Esophagus squamous epithelium (tissue), 5 donors: ENCODE data around the gene ZNF592. TPM values are rescaled to one million over a fixed set of nuclear protein-coding genes. Genes with fewer than 3 reads are reported as not detected.

Experiments
- DNase-seq: peaks from one replicate; lab custom pipeline; 2025; lab: John Stamatoyannopoulos, UW
- H3K27ac ChIP-seq, 4 donors: fragments of 200-600 bp; sonication (generic); one replicate each; pipeline ENCODE4 v1.5.1; 2016 to 2019; ENCODE audit warnings: mild to moderate bottlenecking in 1 of 4
- H3K27me3 ChIP-seq, 4 donors: fragments of 200-600 bp; sonication (generic); 1 replicate in 3 of 4; 2 replicates in 1 of 4; pipeline versions ENCODE4 v1.5.1 to v1.6.0; 2017 to 2021; ENCODE audit warnings: antibody characterized with exemption in 1 of 4
- H3K36me3 ChIP-seq, 3 donors: fragments of 200-600 bp; sonication (generic); one replicate each; pipeline ENCODE4 v1.5.1; 2016 to 2019
- H3K4me1 ChIP-seq, 3 donors: fragments of 200-600 bp; sonication (generic); one replicate each; pipeline ENCODE4 v1.5.1; 2017 to 2019
- H3K4me3 ChIP-seq, 4 donors: fragments of 200-600 bp; sonication (generic); 1 replicate in 3 of 4; 2 replicates in 1 of 4; pipeline ENCODE4 v1.5.1; 2016 to 2019; ENCODE audit warnings: mild to moderate bottlenecking in 2 of 4, moderate library complexity in 1 of 4
- H3K9me3 ChIP-seq, 3 donors: fragments of 200-600 bp; sonication (generic); one replicate each; pipeline ENCODE4 v1.5.1; 2016 to 2019
- CTCF ChIP-seq, 6 experiments: fragments of 450-650 bp in 4 of 6; fragments of 200-600 bp in 2 of 6; sonication (generic) in 2 of 6; IDR thresholded peaks; one replicate each; pipeline ENCODE4 v1.5.1; 2016 to 2019; ENCODE audit warnings: antibody characterized with exemption in 6 of 6, mild to moderate bottlenecking in 4 of 6, moderate library complexity in 4 of 6
- POLR2A ChIP-seq, 4 donors: fragments of 450-650 bp; IDR thresholded peaks; one replicate each; pipeline ENCODE4 v1.6.1; 2017; ENCODE audit warnings: antibody characterized with exemption in 4 of 4, mild to moderate bottlenecking in 4 of 4, moderate library complexity in 3 of 4
- WGBS, 2 donors: methylation state at CpG; one replicate each; pipeline ENCODE4 v1.1.5; 2018; 5-methylcytosine and 5-hydroxymethylcytosine counted together
- intact Hi-C: fragments of 100-400 bp; cut with DNase I; formaldehyde crosslinking; loops from one replicate; pipeline ENCODE4 v1.15.0; 2022
- total RNA-seq, 4 donors: library from RNA; depleted of rRNA; stranded (reverse); fragments of >200 nt; gene quantifications; one replicate each; pipeline ENCODE4 v1.1.0, GENCODE V29; 2016
- donor health status: DM: yes; HTN: yes; CAD: no.

The ZNF592 gene
- total RNA-seq, 4 donors from 2014 or later, result 8.0 to 12.2 (median 10.3) TPM

GRCh38 chr15:84823282-84823878, 75.0 kb downstream of the ZNF592 start:
- Histone ChIP-seq H3K36me3 (no peaks in the 10 kb centered on the region), H3K27ac (peak overlapping the region in 2 of 4 donors; percentile 32 to 49), H3K9me3 (no peaks in the 10 kb centered on the region), H3K4me3 (no peak overlapping the region), H3K27me3 (no peaks in the 10 kb centered on the region), H3K4me1 (peaks cover 0 to 72% (median 11%) of the 10 kb centered on the region in 3 donors)
- DNase-seq, result no peak
- intact Hi-C loops, result no loop called here
- TF ChIP-seq CTCF (IDR thresholded peaks at IDR 0.05) (no peak), POLR2A (IDR thresholded peaks at IDR 0.05) (no peak)
- WGBS, 2 donors, result 89 to 92% methylated on average over 2 to 3 of the region's 3 CpGs

DNA sequence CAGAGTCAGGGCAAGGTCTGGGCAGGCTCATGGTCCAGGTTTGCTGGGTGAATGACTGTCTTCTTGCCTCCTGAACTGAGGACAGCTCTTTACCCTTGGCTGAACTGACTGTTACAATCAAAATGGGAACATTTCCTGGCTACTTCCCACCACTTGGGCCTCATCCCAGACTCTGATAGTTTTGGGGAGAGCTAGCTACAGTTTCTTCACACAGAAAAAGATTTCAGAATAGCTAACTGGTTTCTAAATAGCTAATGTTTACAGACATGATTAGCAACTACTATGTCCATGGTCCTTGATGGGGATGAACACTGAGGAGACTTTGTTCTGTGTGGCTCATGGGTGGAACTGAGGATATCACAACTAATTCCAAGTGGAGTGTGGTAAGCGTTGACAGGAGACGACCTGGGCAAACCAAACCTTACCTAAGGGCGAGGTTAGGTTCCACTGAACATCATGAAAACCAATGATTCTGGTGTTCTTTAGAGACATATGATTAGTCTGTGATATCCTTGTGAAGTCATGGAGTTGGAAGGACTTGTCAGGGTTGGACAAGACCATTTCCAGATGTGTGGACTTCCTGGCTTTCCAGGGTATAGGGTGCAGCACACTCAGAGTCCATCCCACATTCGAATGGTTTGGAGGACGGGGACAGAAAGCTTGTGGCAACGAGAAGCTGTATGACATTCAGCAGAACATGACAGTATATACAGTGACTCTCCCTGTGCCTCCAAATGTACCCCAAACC, 76.0 kb downstream of the ZNF592 start:
- Histone ChIP-seq H3K4me3 (no peak overlapping the region), H3K36me3 (no peaks in the 10 kb centered on the region), H3K27ac (peak overlapping the region in 2 of 4 donors; percentile 49 to 75), H3K27me3 (no peaks in the 10 kb centered on the region), H3K4me1 (peaks cover 0 to 67% (median 10%) of the 10 kb centered on the region in 3 donors), H3K9me3 (no peaks in the 10 kb centered on the region)
- TF ChIP-seq POLR2A (IDR thresholded peaks at IDR 0.05) (no peak), CTCF (IDR thresholded peaks at IDR 0.05) (no peak)
- WGBS, 2 donors, result 76 to 82% methylated on average over 6 of the region's 6 CpGs
- DNase-seq, result no peak
- intact Hi-C loops, result no loop called here

- no peaks in the 10 kb centered on the region for H3K27me3 ChIP-seq
- 61 to 79% methylated on average over 4 to 6 of the region's 6 CpGs for WGBS, 2 donors
- no peaks in the 10 kb centered on the region for H3K9me3 ChIP-seq
- H3K27ac ChIP-seq, result peak overlapping the region in 2 of 4 donors; percentile 34 to 57
- DNase-seq, result no peak
- intact Hi-C loops, result no loop called here
- TF ChIP-seq CTCF (IDR thresholded peaks at IDR 0.05) (peak in 4 of 6 experiments; percentile 30 to 60 (median 46)), POLR2A (IDR thresholded peaks at IDR 0.05) (no peak)
- H3K4me3 ChIP-seq, result no peak overlapping the region
- peaks cover 0 to 58% (median 10%) of the 10 kb centered on the region in 3 donors for H3K4me1 ChIP-seq
- no peaks in the 10 kb centered on the region for H3K36me3 ChIP-seq
These were observed 78.0 kb downstream of the ZNF592 start for GRCh38 chr15:84826369-84826823.

GRCh38 chr15:84827246-84827645, 78.9 kb downstream of the ZNF592 start:
- no peaks in the 10 kb centered on the region for H3K9me3 ChIP-seq
- no peak for DNase-seq
- peak overlapping the region in 1 of 4 donors; percentile 3 for H3K27ac ChIP-seq
- H3K4me3 ChIP-seq, result no peak overlapping the region
- H3K27me3 ChIP-seq, result no peaks in the 10 kb centered on the region
- no peaks in the 10 kb centered on the region for H3K36me3 ChIP-seq
- H3K4me1 ChIP-seq, result peaks cover 0 to 50% (median 10%) of the 10 kb centered on the region in 3 donors
- intact Hi-C loops, result no loop called here
- TF ChIP-seq CTCF (IDR thresholded peaks at IDR 0.05), result no peak
- no peak for TF ChIP-seq POLR2A (IDR thresholded peaks at IDR 0.05)
- 92% methylated on average over 9 of the region's 9 CpGs; no CpG with 5 or more reads in 1 of the 2 donors for WGBS, 2 donors
